HG03460 (cell line): Measurements from ENCODE around the gene C20orf173.
A peak's percentile ranks its signal among the peaks of the same experiment; 100 is the strongest.
"Not testable (repeated sequence)": the region's sequence is repeated elsewhere in the genome, so short reads cannot be mapped to it uniquely, and the experiment has no call there.

ENCODE experiments used
- ATAC-seq: cut with Tn5 transposase; IDR thresholded peaks from one replicate; pipeline ENCODE4 v1.9.1; 2021; ENCODE audit not compliant: unreplicated experiment

Gene C20orf173

DNA sequence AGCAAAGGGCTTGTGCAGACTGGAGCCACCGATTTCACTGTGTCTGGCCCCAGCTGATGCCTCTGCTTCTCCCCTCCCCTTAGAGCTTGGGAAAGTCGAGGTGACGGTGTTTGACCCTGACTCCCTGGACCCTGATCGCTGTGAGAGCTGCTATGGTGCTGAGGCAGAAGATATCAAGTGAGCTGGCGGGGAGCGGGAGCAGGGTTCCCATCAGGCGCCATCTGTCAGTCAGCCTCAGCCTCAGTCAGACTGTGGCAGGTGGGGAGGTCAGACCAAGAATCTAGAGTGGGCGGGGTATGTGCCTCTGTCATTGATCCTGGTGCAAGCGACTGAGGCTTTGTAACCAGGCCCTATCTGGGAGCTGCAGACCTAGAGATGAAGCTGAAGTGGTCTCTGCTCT, 17.9 kb upstream of the C20orf173 start:
- ATAC-seq = no peak

GRCh38 chr20:35546127-35546526, 16.7 kb upstream of the C20orf173 start:
- ATAC-seq = no peak

GRCh38 chr20:35544941-35545340, 15.5 kb upstream of the C20orf173 start:
- ATAC-seq = not testable (repeated sequence)

DNA sequence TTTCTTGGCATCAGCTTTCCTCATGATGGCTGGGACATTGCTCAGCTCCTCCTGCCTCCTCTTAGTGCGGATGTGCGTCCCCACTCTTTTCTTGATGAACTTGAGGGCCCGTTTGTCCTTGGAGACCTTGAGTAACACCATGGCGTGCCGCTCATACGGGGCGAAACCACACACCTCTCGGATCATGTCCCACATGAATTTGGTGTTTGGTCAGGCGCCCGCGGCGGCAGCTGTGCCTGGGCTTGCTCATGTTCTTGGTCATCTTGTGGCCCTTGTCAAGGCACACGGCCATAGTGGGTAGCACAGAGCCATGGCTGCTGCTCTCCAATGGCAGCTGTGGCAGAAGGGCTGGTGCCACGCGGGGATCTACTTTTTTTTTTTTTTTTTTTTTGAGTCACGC, 15.0 kb upstream of the C20orf173 start:
- ATAC-seq = no peak

DNA sequence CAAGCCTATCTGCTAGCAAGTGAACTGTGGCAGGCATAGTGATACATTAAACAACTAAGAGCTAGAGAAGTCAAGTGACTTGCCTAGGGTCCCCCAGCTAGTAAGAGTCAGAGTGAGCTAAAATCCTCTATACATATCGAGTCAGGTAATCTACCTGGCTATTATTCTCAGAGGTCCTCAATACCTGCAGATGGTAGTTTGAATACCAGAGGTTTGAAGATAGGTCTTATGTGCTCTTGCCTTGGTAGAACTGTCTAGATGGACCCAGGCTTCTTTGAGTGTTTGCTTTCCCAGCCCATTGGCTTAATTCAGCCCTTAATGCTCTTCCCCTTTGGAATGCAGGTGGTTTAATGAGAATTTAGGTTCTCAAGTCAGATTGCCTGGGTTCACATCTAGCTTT, 13.5 kb upstream of the C20orf173 start:
- ATAC-seq = no peak

DNA sequence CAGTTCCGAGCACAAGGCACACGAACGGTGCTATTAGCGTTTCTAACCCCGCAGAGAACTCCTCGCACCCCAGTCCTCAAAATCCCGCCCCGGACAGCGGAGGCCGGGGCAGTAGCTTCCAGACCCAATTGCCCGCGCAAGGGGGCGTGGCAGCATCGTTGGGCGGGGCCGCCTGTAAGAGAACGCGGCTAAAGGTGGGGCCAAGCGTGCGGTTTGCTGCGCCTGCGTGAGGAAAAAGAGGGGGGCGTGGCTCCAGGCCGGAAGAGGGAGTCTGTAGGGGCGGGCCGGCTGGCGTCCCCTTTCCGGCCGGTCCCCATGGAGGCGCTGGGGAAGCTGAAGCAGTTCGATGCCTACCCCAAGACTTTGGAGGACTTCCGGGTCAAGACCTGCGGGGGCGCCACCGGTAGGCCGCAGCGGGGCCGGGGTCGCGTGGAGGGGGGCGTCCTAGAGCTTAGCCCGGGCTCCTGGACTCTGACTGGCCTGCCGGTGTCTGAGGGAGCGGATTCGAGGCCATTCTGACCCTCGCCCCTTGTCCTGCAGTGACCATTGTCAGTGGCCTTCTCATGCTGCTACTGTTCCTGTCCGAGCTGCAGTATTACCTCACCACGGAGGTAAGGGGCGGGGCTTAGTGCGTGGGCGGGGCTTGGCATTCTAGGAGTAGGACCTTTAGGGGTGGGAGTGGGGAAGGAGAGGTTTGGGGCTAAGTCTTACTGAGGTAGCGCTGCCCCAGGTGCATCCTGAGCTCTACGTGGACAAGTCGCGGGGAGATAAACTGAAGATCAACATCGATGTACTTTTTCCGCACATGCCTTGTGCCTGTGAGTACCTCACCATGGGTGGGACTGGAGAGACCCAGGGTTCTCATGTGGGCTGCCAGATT, 12.6 kb upstream of the C20orf173 start, which contains the start of gene ERGIC3:
Gene ERGIC3 (plus strand): TSS at position 296 of the 880 bp plus-strand sequence. CDS start 20 bp downstream, at position 316.
- ATAC-seq = peak; percentile 84

DNA sequence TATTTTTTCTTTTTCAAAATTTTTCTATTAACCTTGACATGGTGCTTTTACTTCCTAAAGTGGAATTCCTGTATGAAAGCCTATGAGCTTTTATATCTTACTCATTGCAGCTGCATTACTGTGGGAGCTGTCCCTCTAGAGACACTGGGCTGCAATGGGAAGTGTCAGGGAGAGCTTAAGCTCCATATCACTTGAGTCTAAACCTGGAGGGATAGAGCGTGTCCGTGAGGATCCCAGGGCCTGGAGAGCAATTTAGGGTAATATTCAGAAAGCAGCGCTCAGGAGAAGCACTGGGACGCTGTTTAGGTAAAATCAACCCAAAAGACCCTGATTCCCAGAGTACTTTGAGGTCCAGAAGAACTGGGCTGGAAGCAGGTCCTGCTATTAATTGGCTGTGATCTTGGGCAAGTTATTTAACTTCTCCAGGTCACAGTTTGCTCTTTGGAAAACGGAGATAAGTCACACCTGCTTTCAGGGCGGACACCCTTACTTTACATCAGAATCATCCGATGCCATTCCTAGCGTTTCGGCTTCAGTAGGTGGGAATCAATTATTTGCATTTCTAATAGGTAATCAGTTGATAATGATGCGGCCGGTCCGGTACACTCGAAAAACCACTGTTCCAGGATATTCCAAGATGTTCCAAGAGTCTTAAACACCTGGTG, 11.8 kb upstream of the C20orf173 start:
- no peak for ATAC-seq

- ATAC-seq = peak; percentile 65
Measured at GRCh38 chr20:35539756-35540212, 10.3 kb upstream of the C20orf173 start.

- ATAC-seq = no peak
Measured at GRCh38 chr20:35527122-35527769, 2.2 kb downstream of the C20orf173 start.

GRCh38 chr20:35525639-35526038, 3.8 kb downstream of the C20orf173 start:
- no peak for ATAC-seq

GRCh38 chr20:35523298-35523888, 6.1 kb downstream of the C20orf173 start:
- ATAC-seq = no peak

DNA sequence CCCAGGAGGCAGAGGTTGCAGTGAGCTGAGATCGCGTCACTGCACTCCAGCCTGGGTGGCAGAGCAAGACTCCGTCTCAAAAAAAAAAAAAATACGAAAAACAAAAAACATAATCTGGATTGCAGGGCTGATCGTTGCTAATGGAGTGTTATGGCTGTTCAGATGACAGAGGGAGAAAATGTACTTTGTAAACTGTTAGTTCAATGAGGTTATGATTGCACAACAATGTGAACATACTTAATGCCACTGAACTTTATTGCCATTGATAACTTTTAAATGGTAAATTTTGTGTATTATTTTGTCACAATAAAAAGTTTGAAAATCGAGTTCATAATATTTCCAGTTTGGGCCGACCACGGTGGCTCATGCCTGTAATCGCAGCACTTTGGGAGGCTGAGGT, 10.5 kb downstream of the C20orf173 start:
- ATAC-seq = no peak

GRCh38 chr20:35517767-35518166, 11.7 kb downstream of the C20orf173 start:
- ATAC-seq = not testable (repeated sequence)

DNA sequence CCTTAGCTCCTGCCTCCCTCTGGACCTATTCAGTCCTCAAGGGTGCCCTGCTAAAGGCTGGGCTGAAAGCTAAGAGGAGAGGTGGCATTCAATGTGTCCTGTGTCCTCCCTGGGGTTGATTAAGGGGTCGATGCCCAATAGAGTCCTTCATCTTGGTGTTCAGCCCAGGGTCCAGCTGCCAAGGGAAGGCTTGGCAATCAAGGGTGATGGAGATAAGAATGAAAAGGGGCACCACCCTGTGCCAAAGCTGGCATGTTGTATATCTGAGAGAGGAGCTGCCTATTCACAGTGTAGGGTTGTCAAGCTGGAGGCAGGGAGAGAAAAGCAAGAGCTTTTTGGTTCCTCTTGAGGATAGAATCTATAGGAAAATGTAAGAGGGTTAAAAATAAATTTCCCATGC, 12.3 kb downstream of the C20orf173 start:
- no peak for ATAC-seq

GRCh38 chr20:35515949-35516645, 13.4 kb downstream of the C20orf173 start:
- ATAC-seq = no peak

- no peak for ATAC-seq
Measured at GRCh38 chr20:35515341-35515740, 14.1 kb downstream of the C20orf173 start.

DNA sequence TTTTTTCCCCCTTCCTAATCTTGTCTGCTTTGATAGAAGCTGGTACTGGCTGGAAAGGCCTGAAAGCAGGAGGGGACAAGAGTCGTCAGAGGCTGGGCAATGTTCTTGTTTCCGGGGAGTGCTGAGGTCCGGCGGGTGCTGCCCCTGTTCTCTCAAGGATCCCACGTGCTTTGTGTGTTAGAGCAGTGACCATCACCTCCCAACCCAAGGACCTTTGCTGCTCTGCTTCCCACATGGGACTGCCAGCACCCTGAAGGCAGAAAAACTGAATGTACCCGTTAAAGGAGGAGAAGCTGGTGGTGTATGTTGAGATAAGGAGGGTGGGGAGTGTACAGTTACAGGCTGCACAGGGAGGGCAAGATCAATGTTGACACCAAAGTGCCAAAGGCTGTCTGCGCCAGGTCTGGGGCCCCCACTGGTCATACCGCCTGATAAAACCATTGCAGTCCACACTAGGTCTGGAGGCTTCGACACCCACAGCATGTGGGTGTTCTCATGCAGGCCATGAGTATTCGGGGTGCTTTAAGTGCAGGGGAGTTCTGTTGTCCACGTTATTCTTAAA, 15.0 kb downstream of the C20orf173 start:
- no peak for ATAC-seq

- no peak for ATAC-seq
Measured at GRCh38 chr20:35511814-35512420, 17.5 kb downstream of the C20orf173 start.

DNA sequence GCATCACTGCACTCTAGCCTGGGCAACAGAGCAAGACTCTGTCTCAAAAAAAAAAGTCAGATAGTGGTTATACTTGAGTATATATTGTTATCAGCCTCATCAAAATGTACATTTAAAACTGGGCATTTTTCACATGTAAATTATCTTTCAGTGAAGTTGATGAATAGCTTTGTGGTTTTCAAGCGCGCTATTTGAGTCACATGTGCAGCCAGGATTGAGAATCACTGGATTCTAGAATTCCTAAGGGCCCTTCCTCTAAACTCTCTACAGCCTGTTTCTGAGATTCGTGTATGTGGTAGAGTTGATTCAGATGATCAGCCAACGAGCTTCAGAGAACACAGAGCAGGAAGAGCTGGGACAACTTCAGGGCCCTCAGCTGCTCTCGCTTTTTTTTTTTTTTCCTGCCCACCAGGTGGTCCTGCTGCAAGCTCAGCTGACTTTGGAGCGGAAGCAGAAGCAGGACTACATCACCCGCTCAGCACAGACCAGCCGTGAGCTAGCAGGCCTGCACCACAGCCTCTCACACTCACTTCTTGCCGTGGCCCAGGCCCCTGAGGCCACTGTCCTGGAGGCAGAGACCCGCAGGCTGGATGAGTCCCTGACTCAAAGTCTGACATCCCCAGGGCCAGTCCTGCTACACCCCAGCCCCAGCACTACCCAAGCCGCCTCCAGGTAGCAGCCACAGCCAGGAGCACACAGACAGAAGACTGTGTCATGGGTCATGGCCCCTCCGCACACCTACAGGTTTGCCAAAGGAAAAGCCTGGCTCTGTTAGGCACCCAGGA, 18.3 kb downstream of the C20orf173 start:
- ATAC-seq = no peak
